H1 (cell line): ENCODE measurements around the gene PTPRF. TPM values are rescaled to one million over a fixed set of nuclear protein-coding genes. Genes with fewer than 3 reads are reported as not detected.

Experiments
- CBX5 ChIP-seq: fragments of 300-800, 300-1000 bp; sonication (generic); IDR thresholded peaks from 2 replicates; pipeline ENCODE4 v1.7.1; 2016; ENCODE audit warnings: antibody characterized with exemption, low read length, low read depth
- EZH2 ChIP-seq: fragments of 200-600 bp; sonication (generic); IDR thresholded peaks from 2 replicates; pipeline ENCODE4 v1.7.1; 2012; ENCODE audit warnings: low read depth, mild to moderate bottlenecking, moderate library complexity, low read length, inconsistent platforms; ENCODE audit not compliant: severe bottlenecking
- JUN ChIP-seq: IDR thresholded peaks from 2 replicates; pipeline ENCODE4 v1.6.1; 2011; ENCODE audit warnings: low read depth, mild to moderate bottlenecking, improper control_type of control experiment, low read length
- RAD21 ChIP-seq, 2 experiments: IDR thresholded peaks in 1 of 2; conservative IDR thresholded peaks in 1 of 2; 2 replicates each; pipeline ENCODE4 v1.6.1; 2011; ENCODE audit warnings: low read depth in 2 of 2, low read length in 2 of 2, improper control_type of control experiment in 1 of 2, inconsistent platforms in 1 of 2, mild to moderate bottlenecking in 1 of 2, moderate library complexity in 1 of 2
- TBP ChIP-seq: IDR thresholded peaks from 2 replicates; pipeline ENCODE4 v1.6.1; 2011; ENCODE audit warnings: low read depth, low read length, improper control_type of control experiment
- polyA plus RNA-seq, 7 experiments: library from polyadenylated mRNA; depleted of rRNA in 3 of 7; stranded (reverse) in 5 of 7; unstranded in 2 of 7; fragments of >200 nt in 5 of 7; fragments of 200-250 nt in 2 of 7; gene quantifications; 1 replicate in 5 of 7; 2 replicates in 1 of 7; 4 replicates in 1 of 7; pipeline versions ENCODE4 v1.2.1 to v1.2.3, GENCODE V29; 2011 to 2013; ENCODE audit warnings: missing spikeins in 2 of 7, mixed read lengths in 2 of 7
- total RNA-seq: library from RNA; stranded (reverse); fragmentation: NEBNext Ultra II Directional; extraction: Animal tissue kit (Norgen Biotek cat#: 25700); gene quantifications from 2 replicates; pipeline ENCODE4 v1.2.1, GENCODE V29; 2021
- TF ChIP-seq, protein P1 (sequence below): IDR thresholded peaks from 2 replicates; pipeline ENCODE4 v1.6.1; 2012; ENCODE audit warnings: inconsistent platforms

The PTPRF gene
- total and polyA plus RNA-seq, 2 of the 8 experiments (the other 6 are each of a cell fraction or from before 2014, with no cell fraction given): 136 to 231 TPM

DNA sequence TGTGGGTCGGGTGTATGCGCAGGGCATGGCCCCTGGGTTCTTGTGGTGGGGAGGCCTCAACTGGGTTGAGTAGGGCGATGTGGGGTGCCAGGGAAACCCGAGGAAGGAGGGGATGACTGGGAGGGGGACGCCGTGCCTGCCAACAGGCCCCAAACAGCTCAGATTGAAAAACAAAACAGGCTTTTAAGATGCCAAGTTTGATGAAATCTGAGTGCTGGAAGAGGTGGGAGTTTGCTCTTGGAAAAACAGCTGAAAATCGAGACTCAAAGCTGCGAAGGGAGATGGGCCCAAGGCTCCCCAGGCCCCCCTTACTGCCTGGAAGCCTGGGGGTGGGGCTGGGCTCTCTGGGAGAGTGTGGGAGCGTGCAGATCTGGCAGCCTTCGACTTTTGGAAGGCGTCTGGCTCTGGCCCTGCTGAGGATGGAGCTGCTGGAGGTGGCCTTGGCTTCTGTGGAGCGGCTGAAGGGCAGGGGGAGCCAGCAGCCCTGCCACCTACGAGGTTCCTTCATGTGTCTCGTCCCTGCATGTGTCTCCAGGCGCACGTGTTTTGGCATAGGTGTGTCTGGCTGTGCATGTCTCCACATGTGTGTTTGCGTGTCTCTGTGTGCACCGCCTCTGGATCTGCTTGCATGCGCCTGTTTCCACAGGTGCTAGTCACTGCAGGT, 33.3 kb downstream of the PTPRF start (continued):
- TF ChIP-seq TBP (no peak), CBX5 (no peak), JUN (no peak), RAD21 (IDR thresholded peaks at IDR 0.05 in 1 of 2, conservative IDR thresholded peaks at IDR 0.05 in 1 of 2; ENCODE audit: low read depth in 2 of 2, low read length in 2 of 2) (no peak), EZH2 (no peak)
- TF ChIP-seq, protein P1, sequence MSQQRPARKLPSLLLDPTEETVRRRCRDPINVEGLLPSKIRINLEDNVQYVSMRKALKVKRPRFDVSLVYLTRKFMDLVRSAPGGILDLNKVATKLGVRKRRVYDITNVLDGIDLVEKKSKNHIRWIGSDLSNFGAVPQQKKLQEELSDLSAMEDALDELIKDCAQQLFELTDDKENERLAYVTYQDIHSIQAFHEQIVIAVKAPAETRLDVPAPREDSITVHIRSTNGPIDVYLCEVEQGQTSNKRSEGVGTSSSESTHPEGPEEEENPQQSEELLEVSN: no peak
